HepG2 (cell line): ENCODE data around the gene PEX11B. TPM values are rescaled to one million over a fixed set of nuclear protein-coding genes. Genes with fewer than 3 reads are reported as not detected.

Source experiments
- ATAC-seq: fragments of 200-7000 bp; cut with Tn5 transposase; 3 replicates; pipeline ENCODE4 v1.9.1; 2020; ENCODE audit warnings: mild to moderate bottlenecking, moderate library complexity
- BruUV-seq: library from RNA; stranded (reverse); fragments of 400-500 nt; replicated peaks from 2 replicates; lab custom pipeline; 2021; lab: Mats Ljungman, UMichigan
- CTCF ChIA-PET: fragments of 300-600 bp; formaldehyde crosslinking; extraction: SDS; loops from one replicate; lab custom pipeline; 2021; ENCODE audit warnings: low total read pairs, inconsistent platforms, low intra/inter-chr PET ratio; lab: Yijun Ruan, JAX
- POLR2A ChIA-PET: fragments of 350-600 bp; sonication (Branson Sonifier 250); formaldehyde crosslinking; loops from one replicate; lab custom pipeline; 2020; ENCODE audit warnings: antibody characterized with exemption, inconsistent platforms; lab: Yijun Ruan, JAX
- DNase-seq: peaks from one replicate; pipeline ENCODE4 v3.0.0-alpha.2; 2015; ENCODE audit warnings: low spot score
- FAIRE-seq: peaks from 3 replicates; lab custom pipeline; 2011; peaks lifted over from hg19 to GRCh38; lab: Jason Lieb, UNC
- H2AFZ ChIP-seq: one replicate; pipeline ENCODE4 v1.6.1; 2011; ENCODE audit warnings: low read length, inconsistent platforms
- H3K27ac ChIP-seq: fragments of 300-600 bp; 3 replicates; pipeline ENCODE4 v1.8.0; 2011; ENCODE audit warnings: mixed run types, mild to moderate bottlenecking, mixed read lengths, low read length, inconsistent platforms; ENCODE audit not compliant: insufficient read depth; ENCODE audit errors: extremely low read length
- H3K27me3 ChIP-seq, 2 experiments: fragments of 200-600 bp in 1 of 2; 2 replicates in 1 of 2; 3 replicates in 1 of 2; pipeline versions ENCODE4 v1.6.0 to v1.8.0; 2011; ENCODE audit warnings: low read length in 2 of 2, mild to moderate bottlenecking in 2 of 2, moderate library complexity in 2 of 2, inconsistent platforms in 1 of 2; ENCODE audit not compliant: insufficient read depth in 2 of 2, control insufficient read depth in 1 of 2
- H3K36me3 ChIP-seq, 2 experiments: fragments of 200-600 bp in 1 of 2; replicated peaks in 1 of 2; 2 replicates in 1 of 2; 3 replicates in 1 of 2; pipeline versions ENCODE4 v1.5.1 to v1.8.0; 2011; ENCODE audit warnings: low read length in 2 of 2, inconsistent platforms in 1 of 2; ENCODE audit not compliant: insufficient read depth in 2 of 2, control insufficient read depth in 1 of 2
- H3K4me1 ChIP-seq: 2 replicates; pipeline ENCODE4 v1.5.1; 2012; ENCODE audit warnings: low read length, inconsistent platforms; ENCODE audit not compliant: insufficient read depth
- H3K4me2 ChIP-seq: 2 replicates; pipeline ENCODE4 v1.6.0; 2011; ENCODE audit warnings: low read depth, low read length, inconsistent platforms
- H3K4me3 ChIP-seq, 3 experiments: fragments of 200-600 bp in 1 of 3; sonication (generic), shearing (Covaris generic) in 1 of 3; replicated peaks in 1 of 3; 2 replicates each; pipeline ENCODE4 v1.5.1; 2011 to 2016; ENCODE audit warnings: low read length in 3 of 3, inconsistent platforms in 2 of 3, low read depth in 2 of 3, mild to moderate bottlenecking in 2 of 3, control low read depth in 1 of 3, mixed read lengths in 1 of 3; ENCODE audit not compliant: insufficient read depth in 1 of 3
- H3K79me2 ChIP-seq: one replicate; pipeline ENCODE4 v1.6.1; 2011; ENCODE audit warnings: low read length, inconsistent platforms; ENCODE audit not compliant: insufficient read depth
- H3K9ac ChIP-seq: 2 replicates; pipeline ENCODE4 v1.6.0; 2011; ENCODE audit warnings: mild to moderate bottlenecking, low read depth, low read length, inconsistent platforms; ENCODE audit not compliant: insufficient read depth
- H3K9me3 ChIP-seq: 2 replicates; pipeline ENCODE4 v1.5.1; 2012; ENCODE audit warnings: mild to moderate bottlenecking, low read length
- H4K20me1 ChIP-seq: 2 replicates; pipeline ENCODE4 v1.6.0; 2011; ENCODE audit warnings: inconsistent platforms, mild to moderate bottlenecking, low read length, moderate library complexity; ENCODE audit not compliant: insufficient read depth
- CAMTA2 ChIP-seq: sonication (generic); formaldehyde crosslinking; IDR thresholded peaks from 2 replicates; pipeline ENCODE4 v1.4.0; 2020; ENCODE audit warnings: mild to moderate bottlenecking, missing genetic modification reagents, borderline replicate concordance
- FUBP1 ChIP-seq: sonication (generic); formaldehyde crosslinking; IDR thresholded peaks from 2 replicates; pipeline ENCODE4 v1.5.1; 2020; ENCODE audit warnings: missing genetic modification reagents, mild to moderate bottlenecking, borderline replicate concordance
- SATB2 ChIP-seq: sonication (generic); formaldehyde crosslinking; IDR thresholded peaks from 2 replicates; pipeline ENCODE4 v1.5.0; 2020; ENCODE audit warnings: missing genetic modification reagents
- SETDB1 ChIP-seq: sonication (generic); formaldehyde crosslinking; IDR thresholded peaks from 2 replicates; pipeline ENCODE4 v1.5.1; 2020; ENCODE audit warnings: missing genetic modification reagents, mild to moderate bottlenecking, borderline replicate concordance
- SMYD3 ChIP-seq: sonication (generic); formaldehyde crosslinking; IDR thresholded peaks from 2 replicates; pipeline ENCODE4 v1.8.1; 2023; ENCODE audit warnings: mild to moderate bottlenecking, missing genetic modification reagents
- SP4 ChIP-seq: sonication (generic); formaldehyde crosslinking; IDR thresholded peaks from 2 replicates; pipeline ENCODE4 v1.8.1; 2023; ENCODE audit warnings: mild to moderate bottlenecking, missing genetic modification reagents
- THAP11 ChIP-seq: IDR thresholded peaks from 2 replicates; pipeline ENCODE4 v1.6.1; 2016; ENCODE audit warnings: missing biosample characterization, missing genetic modification reagents
- ZNF446 ChIP-seq: sonication (generic); formaldehyde crosslinking; IDR thresholded peaks from 2 replicates; pipeline ENCODE4 v1.5.0; 2020; ENCODE audit warnings: mild to moderate bottlenecking, missing genetic modification reagents
- ZNF713 ChIP-seq: sonication (generic); formaldehyde crosslinking; IDR thresholded peaks from 2 replicates; pipeline ENCODE4 v1.4.0; 2020; ENCODE audit warnings: mild to moderate bottlenecking, missing genetic modification reagents
- WGBS: methylation state at CpG from one replicate; pipeline ENCODE4 v1.1.6; 2017; ENCODE audit warnings: low lambda C conversion rate; 5-methylcytosine and 5-hydroxymethylcytosine counted together
- in situ Hi-C: cut with HindIII; loops from 2 replicates; pipeline ENCODE4 v1.10.0; 2017; ENCODE audit warnings: low pct_unique_long_range_greater_than_20kb; ENCODE audit not compliant: extremely low pct_ligation_motif_present
- intact Hi-C: fragments of 100-400 bp; cut with micrococcal nuclease; formaldehyde crosslinking; loops from one replicate; pipeline ENCODE4 v1.10.0; 2022; ENCODE audit not compliant: unreplicated experiment
- polyA plus RNA-seq, 8 experiments: library from polyadenylated mRNA; depleted of rRNA in 3 of 8; stranded (reverse) in 7 of 8; unstranded in 1 of 8; fragments of >200 nt; fragmentation: Illumina TruSeq in 4 of 8; extraction: Trizol in 4 of 8; gene quantifications; 2 replicates each; pipeline versions ENCODE4 v1.2.1 to v1.2.3, GENCODE V29; 2011 to 2016; ENCODE audit warnings: low read depth in 4 of 8, missing spikeins in 1 of 8, mixed read lengths in 1 of 8; ENCODE audit not compliant: insufficient read depth in 1 of 8
- total RNA-seq, 5 experiments: library from RNA; depleted of rRNA; stranded (reverse); fragments of >200 nt; fragmentation: Illumina TruSeq; extraction: Trizol; gene quantifications; 2 replicates each; pipeline ENCODE4 v1.2.3, GENCODE V29; 2016; ENCODE audit warnings: low read depth in 1 of 5

PEX11B gene
- total and polyA plus RNA-seq, 2 of the 13 experiments (the other 11 are each of a cell fraction or from before 2014, with no cell fraction given), result 21.6 to 48.4 TPM

GRCh38 chr1:145936247-145936646, 17.7 kb upstream of the PEX11B start:
- H3K4me3 ChIP-seq, result no peak overlapping the region
- DNase-seq, result no peak
- H3K36me3 ChIP-seq, result peaks cover 3 to 13% of the 10 kb centered on the region in 2 experiments; a peak in 3 of 5 replicates
- no peaks in the 10 kb centered on the region; the same call in 1 of the 2 replicates for H3K4me1 ChIP-seq
- no peak for ATAC-seq
- no peak overlapping the region for H2AFZ ChIP-seq
- in situ Hi-C loops (no loop called here), intact Hi-C loops (no loop called here)
- 88% methylated on average over 8 of the region's 8 CpGs for WGBS
- H3K9me3 ChIP-seq, result no peaks in the 10 kb centered on the region
- FAIRE-seq, result no peak
- POLR2A ChIA-PET, result interaction anchor here (1.0 kb wide), 1 partner anchor 9 kb away, joined by 8 read pairs; the partner anchor contains the start of gene RBM8A
- no peak for TF ChIP-seq SETDB1 (CRISPR knock-in tag)
- no peak for TF ChIP-seq SMYD3 (CRISPR knock-in tag)
- no peak for TF ChIP-seq ZNF713 (CRISPR knock-in tag)
- no peak for TF ChIP-seq SATB2 (CRISPR knock-in tag)
- no peak for TF ChIP-seq ZNF446 (CRISPR knock-in tag)
- no peak for TF ChIP-seq THAP11 (CRISPR knock-in tag)
- no peak for TF ChIP-seq CAMTA2 (CRISPR knock-in tag)
- no peak for TF ChIP-seq FUBP1 (CRISPR knock-in tag)
- TF ChIP-seq SP4 (CRISPR knock-in tag), result no peak
- H3K9ac ChIP-seq, result no peak overlapping the region
- no peaks in the 10 kb centered on the region for H3K79me2 ChIP-seq
- CTCF ChIA-PET, result no interaction called here
- H3K27me3 ChIP-seq, result no peaks in the 10 kb centered on the region; a peak in 1 of 5 replicates
- no peak overlapping the region for H3K27ac ChIP-seq
- no peak overlapping the region for H3K4me2 ChIP-seq
- no TSS peak for BruUV-seq
- H4K20me1 ChIP-seq, result no peaks in the 10 kb centered on the region
